Smooth muscle cell (in vitro differentiated cells): ENCODE data around the gene GABARAPL2. TPM values are rescaled to one million over a fixed set of nuclear protein-coding genes. Genes with fewer than 3 reads are reported as not detected.

Experiments
- DNase-seq: peaks from one replicate; lab custom pipeline; 2025; ENCODE audit not compliant: unreplicated experiment; lab: John Stamatoyannopoulos, UW
- H2AFZ ChIP-seq: fragments of 200-600 bp; sonication (generic); 2 replicates; pipeline ENCODE4 v1.6.0; 2016; ENCODE audit warnings: antibody characterized with exemption, low read depth, mild to moderate bottlenecking
- H3F3A ChIP-seq: fragments of 200-600 bp; sonication (generic); 2 replicates; pipeline ENCODE4 v1.6.0; 2017; ENCODE audit warnings: antibody characterized with exemption, low read depth
- H3K27ac ChIP-seq: fragments of 200-600 bp; sonication (generic); 2 replicates; pipeline ENCODE4 v1.5.1; 2016; ENCODE audit warnings: low read depth, mild to moderate bottlenecking
- H3K27me3 ChIP-seq: fragments of 200-600 bp; sonication (generic); 2 replicates; pipeline ENCODE4 v1.6.1; 2016; ENCODE audit warnings: low read depth, mild to moderate bottlenecking
- H3K36me3 ChIP-seq: fragments of 200-600 bp; sonication (generic); 2 replicates; pipeline ENCODE4 v1.5.1; 2016; ENCODE audit warnings: low read depth
- H3K4me1 ChIP-seq: fragments of 200-600 bp; sonication (generic); 2 replicates; pipeline ENCODE4 v1.5.1; 2016; ENCODE audit warnings: low read depth
- H3K4me2 ChIP-seq: fragments of 200-600 bp; sonication (generic); 2 replicates; pipeline ENCODE4 v1.6.0; 2016; ENCODE audit warnings: mild to moderate bottlenecking
- H3K4me3 ChIP-seq: fragments of 200-600 bp; sonication (generic); 2 replicates; pipeline ENCODE4 v1.5.1; 2016; ENCODE audit warnings: mild to moderate bottlenecking
- H3K79me2 ChIP-seq: fragments of 200-600 bp; sonication (generic); 2 replicates; pipeline ENCODE4 v1.6.0; 2016; ENCODE audit warnings: low read depth, mild to moderate bottlenecking
- H3K9ac ChIP-seq: fragments of 200-600 bp; sonication (generic); 2 replicates; pipeline ENCODE4 v1.6.0; 2016; ENCODE audit warnings: low read depth
- H3K9me3 ChIP-seq: fragments of 200-600 bp; sonication (generic); replicated peaks from 2 replicates; pipeline ENCODE4 v1.5.1; 2016; ENCODE audit warnings: low read depth
- H4K20me1 ChIP-seq: fragments of 200-600 bp; sonication (generic); 2 replicates; pipeline ENCODE4 v1.6.0; 2016; ENCODE audit warnings: low read depth
- WGBS: methylation state at CpG from one replicate; pipeline ENCODE4 v1.1.7; 2016; ENCODE audit warnings: low lambda C conversion rate; 5-methylcytosine and 5-hydroxymethylcytosine counted together
- polyA plus RNA-seq: library from polyadenylated mRNA; unstranded; fragments of >200 nt; fragmentation: Nextera tagmentation; extraction: Ambion mirVana; gene quantifications from 2 replicates; pipeline ENCODE4 v1.2.1, GENCODE V29; 2016
- total RNA-seq: library from RNA; depleted of rRNA; stranded (reverse); fragments of >200 nt; gene quantifications from 2 replicates; pipeline ENCODE4 v1.2.3, GENCODE V29; 2014
- TF ChIP-seq, protein P1 (sequence below): fragments of 200-600 bp; sonication (generic); IDR thresholded peaks from 2 replicates; pipeline ENCODE4 v1.5.1; 2017; ENCODE audit warnings: borderline replicate concordance, mild to moderate bottlenecking, antibody characterized with exemption; ENCODE audit not compliant: insufficient read depth, poor library complexity, severe bottlenecking

The GABARAPL2 gene
- total and polyA plus RNA-seq, 2 experiments from 2014 or later: 90.6 to 189 TPM

GRCh38 chr16:75579281-75579834, 13.2 kb downstream of the GABARAPL2 start:
- Histone ChIP-seq H3K27me3 (no peaks in the 10 kb centered on the region), H3K36me3 (peaks cover 18% of the 10 kb centered on the region), H3K4me1 (no peaks in the 10 kb centered on the region), H3K79me2 (no peaks in the 10 kb centered on the region), H3K9me3 (no peaks in the 10 kb centered on the region), H2AFZ (no peak overlapping the region), H3K9ac (no peak overlapping the region), H3F3A (no peaks in the 10 kb centered on the region), H3K4me2 (no peak overlapping the region), H3K4me3 (no peak overlapping the region), H4K20me1 (peaks cover 26% of the 10 kb centered on the region), H3K27ac (peak overlapping the region; percentile 38)
- WGBS: 97% methylated on average over 7 of the region's 7 CpGs
- no peak for DNase-seq
- TF ChIP-seq, protein P1, sequence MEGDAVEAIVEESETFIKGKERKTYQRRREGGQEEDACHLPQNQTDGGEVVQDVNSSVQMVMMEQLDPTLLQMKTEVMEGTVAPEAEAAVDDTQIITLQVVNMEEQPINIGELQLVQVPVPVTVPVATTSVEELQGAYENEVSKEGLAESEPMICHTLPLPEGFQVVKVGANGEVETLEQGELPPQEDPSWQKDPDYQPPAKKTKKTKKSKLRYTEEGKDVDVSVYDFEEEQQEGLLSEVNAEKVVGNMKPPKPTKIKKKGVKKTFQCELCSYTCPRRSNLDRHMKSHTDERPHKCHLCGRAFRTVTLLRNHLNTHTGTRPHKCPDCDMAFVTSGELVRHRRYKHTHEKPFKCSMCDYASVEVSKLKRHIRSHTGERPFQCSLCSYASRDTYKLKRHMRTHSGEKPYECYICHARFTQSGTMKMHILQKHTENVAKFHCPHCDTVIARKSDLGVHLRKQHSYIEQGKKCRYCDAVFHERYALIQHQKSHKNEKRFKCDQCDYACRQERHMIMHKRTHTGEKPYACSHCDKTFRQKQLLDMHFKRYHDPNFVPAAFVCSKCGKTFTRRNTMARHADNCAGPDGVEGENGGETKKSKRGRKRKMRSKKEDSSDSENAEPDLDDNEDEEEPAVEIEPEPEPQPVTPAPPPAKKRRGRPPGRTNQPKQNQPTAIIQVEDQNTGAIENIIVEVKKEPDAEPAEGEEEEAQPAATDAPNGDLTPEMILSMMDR: no peak

- no peaks in the 10 kb centered on the region for H4K20me1 ChIP-seq
- no peak overlapping the region for H3K27ac ChIP-seq
- DNase-seq: no peak
- H3F3A ChIP-seq: no peaks in the 10 kb centered on the region
- H3K79me2 ChIP-seq: no peaks in the 10 kb centered on the region
- H3K4me1 ChIP-seq: no peaks in the 10 kb centered on the region
- no peak overlapping the region for H3K4me3 ChIP-seq
- H2AFZ ChIP-seq: no peak overlapping the region
- peaks cover 9% of the 10 kb centered on the region for H3K36me3 ChIP-seq
- TF ChIP-seq, protein P1: no peak
- H3K9me3 ChIP-seq: no peaks in the 10 kb centered on the region
- H3K4me2 ChIP-seq: no peak overlapping the region
- H3K27me3 ChIP-seq: no peaks in the 10 kb centered on the region
- WGBS: 95% methylated on average over 3 of the region's 3 CpGs
- no peak overlapping the region for H3K9ac ChIP-seq
These were observed 17.9 kb downstream of the GABARAPL2 start for GRCh38 chr16:75584108-75584507.

DNA sequence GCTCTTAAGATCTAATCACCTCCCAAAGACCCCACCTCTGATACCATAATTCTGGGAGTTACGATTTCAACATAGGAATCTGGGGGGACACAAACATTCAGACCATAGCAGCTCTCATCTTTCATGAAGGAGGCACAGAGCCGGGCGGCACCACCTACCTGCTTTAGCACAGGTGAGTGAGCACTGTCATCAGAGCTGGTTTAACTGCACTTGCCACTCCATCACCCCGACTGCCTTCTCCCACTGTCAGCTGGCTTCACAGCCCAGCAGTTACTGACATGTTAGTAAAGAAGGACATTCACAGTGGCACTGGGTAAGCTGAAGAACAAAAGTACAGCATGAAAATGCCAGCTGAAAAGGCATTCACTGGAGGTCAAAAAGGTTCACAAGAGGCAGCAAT, 22.5 kb downstream of the GABARAPL2 start:
- DNase-seq: no peak
- no peak overlapping the region for H2AFZ ChIP-seq
- no peaks in the 10 kb centered on the region for H3K9me3 ChIP-seq
- no peaks in the 10 kb centered on the region for H3K27me3 ChIP-seq
- H3K27ac ChIP-seq: peak overlapping the region; percentile 95
- H3K4me2 ChIP-seq: no peak overlapping the region
- H3K79me2 ChIP-seq: no peaks in the 10 kb centered on the region
- no peak overlapping the region for H3K9ac ChIP-seq
- no peaks in the 10 kb centered on the region for H4K20me1 ChIP-seq
- H3K36me3 ChIP-seq: no peaks in the 10 kb centered on the region
- peaks cover 22% of the 10 kb centered on the region for H3F3A ChIP-seq
- 94% methylated on average over 4 of the region's 4 CpGs for WGBS
- TF ChIP-seq, protein P1: no peak
- H3K4me1 ChIP-seq: peaks cover 15% of the 10 kb centered on the region
- H3K4me3 ChIP-seq: no peak overlapping the region

- 88% methylated on average over 3 of the region's 3 CpGs for WGBS
- no peak overlapping the region for H3K4me3 ChIP-seq
- no peak overlapping the region for H3K4me2 ChIP-seq
- H3K36me3 ChIP-seq: no peaks in the 10 kb centered on the region
- H3F3A ChIP-seq: peaks cover 22% of the 10 kb centered on the region
- DNase-seq: no peak
- no peaks in the 10 kb centered on the region for H3K27me3 ChIP-seq
- H3K9me3 ChIP-seq: no peaks in the 10 kb centered on the region
- no peaks in the 10 kb centered on the region for H3K79me2 ChIP-seq
- peaks cover 15% of the 10 kb centered on the region for H3K4me1 ChIP-seq
- TF ChIP-seq, protein P1: no peak
- H2AFZ ChIP-seq: no peak overlapping the region
- H3K9ac ChIP-seq: no peak overlapping the region
- H4K20me1 ChIP-seq: no peaks in the 10 kb centered on the region
- peak overlapping the region; percentile 95 for H3K27ac ChIP-seq
These were observed 23.1 kb downstream of the GABARAPL2 start for GRCh38 chr16:75589306-75589705.
